ENCODE data around the gene NDUFAF7. TPM values are rescaled to one million over a fixed set of nuclear protein-coding genes. Genes with fewer than 3 reads are reported as not detected.

The NDUFAF7 gene
- total RNA-seq, 4 donors from 2014 or later, result 13.7 to 24.0 (median 19.9) TPM

DNA sequence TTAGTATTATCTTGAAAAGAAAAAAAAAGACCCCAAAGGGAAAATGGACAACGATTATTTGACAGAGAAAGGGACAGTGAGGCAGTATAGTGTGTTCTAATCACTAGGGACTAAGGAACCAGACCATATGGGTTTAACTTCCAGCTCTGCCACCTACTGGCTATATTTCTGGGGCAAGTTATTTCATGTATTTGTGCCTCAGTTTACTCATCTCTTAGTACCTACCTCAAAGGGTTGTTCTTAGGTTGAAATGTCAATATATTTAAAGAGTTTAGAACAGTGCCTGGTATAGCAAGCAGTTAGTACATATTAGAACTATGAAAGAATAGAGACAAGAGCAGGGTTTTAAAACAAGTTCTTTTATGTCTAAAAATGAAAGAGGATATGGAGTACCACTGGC is 50.5 kb downstream of the NDUFAF7 start:
- Histone ChIP-seq H3K27me3 (no peaks in the 10 kb centered on the region), H3K4me1 (no peaks in the 10 kb centered on the region), H3K9me3 (no peaks in the 10 kb centered on the region), H3K4me3 (no peak overlapping the region), H3K36me3 (peaks cover 0 to 55% of the 10 kb centered on the region in 2 donors), H3K27ac (no peak overlapping the region)
- TF ChIP-seq, protein P1, sequence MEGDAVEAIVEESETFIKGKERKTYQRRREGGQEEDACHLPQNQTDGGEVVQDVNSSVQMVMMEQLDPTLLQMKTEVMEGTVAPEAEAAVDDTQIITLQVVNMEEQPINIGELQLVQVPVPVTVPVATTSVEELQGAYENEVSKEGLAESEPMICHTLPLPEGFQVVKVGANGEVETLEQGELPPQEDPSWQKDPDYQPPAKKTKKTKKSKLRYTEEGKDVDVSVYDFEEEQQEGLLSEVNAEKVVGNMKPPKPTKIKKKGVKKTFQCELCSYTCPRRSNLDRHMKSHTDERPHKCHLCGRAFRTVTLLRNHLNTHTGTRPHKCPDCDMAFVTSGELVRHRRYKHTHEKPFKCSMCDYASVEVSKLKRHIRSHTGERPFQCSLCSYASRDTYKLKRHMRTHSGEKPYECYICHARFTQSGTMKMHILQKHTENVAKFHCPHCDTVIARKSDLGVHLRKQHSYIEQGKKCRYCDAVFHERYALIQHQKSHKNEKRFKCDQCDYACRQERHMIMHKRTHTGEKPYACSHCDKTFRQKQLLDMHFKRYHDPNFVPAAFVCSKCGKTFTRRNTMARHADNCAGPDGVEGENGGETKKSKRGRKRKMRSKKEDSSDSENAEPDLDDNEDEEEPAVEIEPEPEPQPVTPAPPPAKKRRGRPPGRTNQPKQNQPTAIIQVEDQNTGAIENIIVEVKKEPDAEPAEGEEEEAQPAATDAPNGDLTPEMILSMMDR (IDR thresholded peaks at IDR 0.05 in 4 of 5, conservative IDR thresholded peaks at IDR 0.05 in 1 of 5), result no peak
- TF ChIP-seq POLR2A (IDR thresholded peaks at IDR 0.05), result no peak
- no peak for ATAC-seq
- in situ Hi-C loops (cut with MboI; ENCODE audit: low sequenced_read_pairs in 4 of 4) (no loop called here), intact Hi-C loops (cut with DNase I; ENCODE audit: low total_unique reads) (no loop called here)
- DNase-seq, result no peak

DNA sequence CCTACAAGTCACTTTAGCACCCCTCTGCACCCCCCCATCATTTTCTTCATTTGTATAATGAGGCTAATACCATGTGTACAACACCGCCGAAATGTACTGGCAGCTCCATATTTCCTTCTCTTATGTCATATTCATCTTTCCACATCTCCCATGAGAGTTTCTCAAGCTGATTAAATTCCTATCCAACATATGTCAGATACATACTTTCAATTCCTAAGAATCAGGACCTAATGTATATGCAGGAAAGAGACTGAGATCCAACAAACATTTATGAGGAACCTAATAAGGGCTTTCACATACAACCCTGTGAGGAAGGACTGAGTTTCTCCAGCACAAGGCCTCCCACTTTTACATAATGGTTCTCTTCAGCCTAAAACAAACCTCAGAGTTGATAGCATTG is 51.3 kb downstream of the NDUFAF7 start:
- intact Hi-C loops (cut with DNase I; ENCODE audit: low total_unique reads) (no loop called here), in situ Hi-C loops (cut with MboI; ENCODE audit: low sequenced_read_pairs in 4 of 4) (no loop called here)
- peaks cover 0 to 49% of the 10 kb centered on the region in 2 donors for H3K36me3 ChIP-seq
- TF ChIP-seq, protein P1 (IDR thresholded peaks at IDR 0.05 in 4 of 5, conservative IDR thresholded peaks at IDR 0.05 in 1 of 5), result no peak
- TF ChIP-seq POLR2A (IDR thresholded peaks at IDR 0.05), result no peak
- ATAC-seq (no peak), DNase-seq (no peak)
- no peaks in the 10 kb centered on the region for H3K27me3 ChIP-seq
- no peak overlapping the region for H3K27ac ChIP-seq
- H3K4me3 ChIP-seq, result no peak overlapping the region
- no peaks in the 10 kb centered on the region for H3K9me3 ChIP-seq
- no peaks in the 10 kb centered on the region for H3K4me1 ChIP-seq

DNA sequence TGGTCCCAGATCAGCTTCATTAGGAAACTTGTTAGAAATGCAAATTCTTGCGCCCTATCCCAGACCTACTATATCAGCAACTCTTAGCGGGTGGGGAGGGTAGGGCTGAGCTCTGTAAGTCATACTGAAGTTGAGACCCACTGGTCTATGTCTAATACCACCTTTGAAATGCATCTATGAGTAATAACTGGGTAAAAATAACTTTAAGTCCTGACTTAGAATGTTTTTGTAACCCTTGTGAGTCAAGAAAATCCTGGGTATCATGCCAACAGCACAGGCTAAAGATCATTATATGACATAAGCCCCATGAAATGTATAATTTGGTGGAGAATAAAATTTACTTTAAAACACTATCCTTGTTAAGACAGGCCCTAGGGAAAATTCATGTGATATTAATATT is 51.7 kb downstream of the NDUFAF7 start:
- Histone ChIP-seq H3K9me3 (no peaks in the 10 kb centered on the region), H3K27ac (no peak overlapping the region), H3K4me3 (no peak overlapping the region), H3K27me3 (no peaks in the 10 kb centered on the region), H3K36me3 (peaks cover 0 to 52% of the 10 kb centered on the region in 2 donors), H3K4me1 (no peaks in the 10 kb centered on the region)
- TF ChIP-seq, protein P1 (IDR thresholded peaks at IDR 0.05 in 4 of 5, conservative IDR thresholded peaks at IDR 0.05 in 1 of 5), result no peak
- no peak for TF ChIP-seq POLR2A (IDR thresholded peaks at IDR 0.05)
- no peak for DNase-seq
- intact Hi-C loops (cut with DNase I; ENCODE audit: low total_unique reads), result no loop called here
- no peak for ATAC-seq
- in situ Hi-C loops (cut with MboI; ENCODE audit: low sequenced_read_pairs in 4 of 4), result no loop called here

DNA sequence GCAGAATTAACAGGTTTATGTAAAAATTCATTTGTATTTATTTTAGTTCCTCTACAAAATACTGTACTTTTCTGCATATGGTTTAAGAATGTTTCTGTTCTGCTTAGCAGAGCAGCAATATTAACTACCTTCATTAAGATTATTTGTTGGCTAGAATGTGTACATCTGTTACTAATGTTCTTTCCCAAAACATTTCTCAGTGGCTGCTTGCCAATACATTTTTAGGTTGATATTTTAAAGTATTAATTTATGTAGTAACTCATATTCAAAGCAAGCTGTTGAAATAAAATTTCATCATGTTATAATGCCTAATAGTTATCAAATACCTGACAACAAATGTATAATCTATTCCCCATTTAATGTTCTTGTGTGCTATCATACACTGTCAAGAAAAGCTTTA is 52.9 kb downstream of the NDUFAF7 start:
- no peaks in the 10 kb centered on the region for H3K9me3 ChIP-seq
- in situ Hi-C loops (cut with MboI; ENCODE audit: low sequenced_read_pairs in 4 of 4) (no loop called here), intact Hi-C loops (cut with DNase I; ENCODE audit: low total_unique reads) (no loop called here)
- no peaks in the 10 kb centered on the region for H3K4me1 ChIP-seq
- no peak overlapping the region for H3K27ac ChIP-seq
- H3K4me3 ChIP-seq, result no peak overlapping the region
- H3K27me3 ChIP-seq, result no peaks in the 10 kb centered on the region
- DNase-seq, result no peak
- TF ChIP-seq, protein P1 (IDR thresholded peaks at IDR 0.05 in 4 of 5, conservative IDR thresholded peaks at IDR 0.05 in 1 of 5), result no peak
- no peak for TF ChIP-seq POLR2A (IDR thresholded peaks at IDR 0.05)
- no peak for ATAC-seq
- H3K36me3 ChIP-seq, result peaks cover 0 to 59% of the 10 kb centered on the region in 2 donors

DNA sequence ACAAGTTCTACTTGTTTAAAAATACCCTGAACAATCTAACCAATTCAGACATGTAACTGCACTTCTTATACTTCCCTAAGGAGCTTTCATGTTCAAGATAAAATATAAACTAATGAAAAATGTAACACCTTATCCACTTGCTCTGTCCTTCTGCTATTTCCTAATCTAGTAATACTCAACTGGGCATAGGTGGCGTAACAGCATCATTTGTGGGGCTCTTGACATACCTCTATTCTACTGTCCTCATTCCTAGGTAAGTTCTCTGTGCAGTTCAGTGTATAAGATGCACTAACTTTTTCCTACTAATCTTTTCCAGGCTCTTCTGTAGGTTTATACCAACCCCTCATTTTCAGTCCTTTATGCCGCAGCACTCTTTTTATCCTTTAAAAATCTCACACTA is 56.5 kb downstream of the NDUFAF7 start:
- intact Hi-C loops (cut with DNase I; ENCODE audit: low total_unique reads) (no loop called here), in situ Hi-C loops (cut with MboI; ENCODE audit: low sequenced_read_pairs in 4 of 4) (no loop called here)
- no peaks in the 10 kb centered on the region for H3K4me1 ChIP-seq
- H3K9me3 ChIP-seq, result no peaks in the 10 kb centered on the region
- H3K36me3 ChIP-seq, result peaks cover 0 to 55% of the 10 kb centered on the region in 2 donors
- no peak overlapping the region for H3K4me3 ChIP-seq
- no peak for TF ChIP-seq POLR2A (IDR thresholded peaks at IDR 0.05)
- no peaks in the 10 kb centered on the region for H3K27me3 ChIP-seq
- H3K27ac ChIP-seq, result no peak overlapping the region
- no peak for ATAC-seq
- no peak for DNase-seq

Measured in gastrocnemius medialis (tissue), 4 donors.